Activated CD4-positive, alpha-beta T cell treated with anti-CD3 and anti-CD28 coated beads, Interleukin-2, amount 50 U/mL, for 24 hours (primary cell): ENCODE measurements around the gene EVI5.

ENCODE experiments used
- DNase-seq, 2 donors: peaks; one replicate each; pipeline ENCODE4 v3.0.0-alpha.2; 2020; ENCODE audit warnings: low read depth in 1 of 2, low spot score in 1 of 2

Gene EVI5

DNA sequence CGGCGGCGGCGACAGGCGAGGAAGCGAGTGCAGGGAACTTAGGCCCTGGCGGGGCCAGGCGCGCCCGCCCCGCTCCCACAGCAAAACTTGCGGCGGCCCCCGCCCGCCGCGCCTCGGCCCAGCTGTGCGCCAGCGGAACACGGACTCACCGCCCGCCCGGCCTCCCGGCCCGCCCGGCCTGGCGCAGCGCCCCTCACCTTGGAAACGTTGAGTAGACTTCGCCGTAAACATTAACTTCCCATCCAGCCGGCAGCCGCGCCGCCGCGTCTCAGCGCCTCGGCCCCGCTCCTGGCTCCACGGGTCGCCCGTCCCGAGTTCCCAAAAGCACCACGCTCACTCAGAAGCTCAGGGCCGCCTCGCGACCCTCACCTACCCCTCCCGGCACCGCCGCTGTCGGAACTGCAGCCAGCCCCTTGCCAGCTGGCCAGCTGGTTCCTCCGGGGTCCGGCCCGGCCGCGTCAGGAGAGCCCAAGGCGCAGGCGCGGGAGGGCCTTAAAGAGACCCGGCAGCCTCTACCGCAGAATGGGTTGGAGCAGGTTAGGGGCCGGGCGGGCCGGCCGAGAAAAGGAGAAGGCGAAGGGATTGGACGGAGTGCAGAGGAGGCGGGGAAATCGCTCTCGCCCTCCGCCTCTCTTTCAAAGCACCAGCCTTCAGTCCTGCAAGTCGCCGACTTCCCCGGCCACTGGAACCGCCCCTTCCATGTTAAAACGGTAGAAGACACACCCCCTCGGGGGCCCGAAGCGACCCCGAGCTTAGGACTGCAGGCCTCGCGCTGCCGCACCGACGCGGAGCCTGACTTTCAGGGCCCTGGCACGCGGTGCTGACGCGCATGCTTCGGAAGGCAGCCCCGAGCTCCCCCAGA, at the start of gene EVI5:
Gene EVI5 (minus strand): TSS at position 470 of the 862 bp plus-strand sequence. CDS start 48,562 bp downstream, outside the sequence.
- peak; percentile 33 to 65 for DNase-seq

DNA sequence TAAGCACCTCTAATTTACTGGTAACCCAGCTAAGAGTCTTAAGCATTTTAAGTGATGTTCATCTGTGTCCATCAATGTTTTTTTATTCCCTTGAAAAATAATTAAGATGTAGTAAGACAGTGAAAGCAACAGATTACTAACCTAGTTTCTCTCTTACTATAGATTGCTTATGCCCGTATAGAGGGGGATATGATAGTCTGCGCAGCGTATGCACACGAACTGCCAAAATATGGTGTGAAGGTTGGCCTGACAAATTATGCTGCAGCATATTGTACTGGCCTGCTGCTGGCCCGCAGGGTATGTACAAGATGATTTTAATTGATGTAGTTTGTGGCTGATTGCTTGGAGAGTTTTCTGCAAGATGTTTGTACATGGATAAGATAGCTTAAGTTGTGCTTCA, 49.7 kb upstream of the EVI5 start:
- DNase-seq = no peak

DNA sequence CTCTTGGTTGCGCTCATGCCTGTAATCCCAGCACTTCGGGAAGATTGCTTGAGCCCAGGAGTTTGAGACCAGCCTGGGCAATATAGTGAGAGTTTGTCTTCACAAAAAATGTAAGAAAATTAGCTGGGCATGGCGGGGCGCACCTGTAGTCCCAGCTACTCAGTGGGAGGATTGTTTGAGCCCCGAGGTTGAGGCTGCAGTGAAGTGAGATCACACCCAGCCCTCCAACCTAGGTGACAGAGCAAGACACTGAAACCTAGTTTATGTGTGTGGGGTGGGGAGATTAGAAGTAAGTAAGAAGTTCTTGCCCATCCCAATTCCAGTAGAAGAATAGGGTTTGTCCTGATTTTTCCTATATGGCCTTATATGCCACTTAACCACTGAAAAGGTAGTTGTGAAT, 48.9 kb upstream of the EVI5 start:
- DNase-seq = no peak

DNA sequence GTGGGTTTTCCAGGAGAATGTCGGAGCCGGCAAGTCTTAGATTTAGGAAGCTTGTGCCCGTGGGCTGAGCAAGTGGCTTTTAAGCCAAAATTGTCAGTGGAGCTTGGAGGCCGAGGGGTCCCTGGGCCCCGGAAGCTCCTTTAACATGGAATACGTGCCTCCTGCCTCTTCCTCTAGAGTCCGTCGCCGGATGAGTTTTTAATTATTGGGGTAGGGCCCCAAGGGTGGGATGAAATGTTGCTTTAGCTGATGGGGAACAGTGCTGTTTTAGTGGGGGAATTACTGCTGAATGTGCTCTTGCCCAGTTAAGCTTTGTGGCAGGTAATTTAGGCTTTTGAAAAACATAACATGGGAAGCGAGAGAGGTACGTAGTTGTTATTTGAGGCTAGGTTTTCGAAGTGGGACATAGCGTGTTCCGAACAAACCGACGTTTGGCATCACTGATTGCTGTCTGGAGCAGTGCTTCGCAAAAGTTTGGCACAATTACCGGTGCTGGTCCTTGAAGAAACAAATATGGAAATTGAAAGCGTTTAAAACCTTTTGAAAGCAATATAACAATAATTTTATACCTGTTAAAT, 47.7 kb upstream of the EVI5 start:
- no peak for DNase-seq

DNA sequence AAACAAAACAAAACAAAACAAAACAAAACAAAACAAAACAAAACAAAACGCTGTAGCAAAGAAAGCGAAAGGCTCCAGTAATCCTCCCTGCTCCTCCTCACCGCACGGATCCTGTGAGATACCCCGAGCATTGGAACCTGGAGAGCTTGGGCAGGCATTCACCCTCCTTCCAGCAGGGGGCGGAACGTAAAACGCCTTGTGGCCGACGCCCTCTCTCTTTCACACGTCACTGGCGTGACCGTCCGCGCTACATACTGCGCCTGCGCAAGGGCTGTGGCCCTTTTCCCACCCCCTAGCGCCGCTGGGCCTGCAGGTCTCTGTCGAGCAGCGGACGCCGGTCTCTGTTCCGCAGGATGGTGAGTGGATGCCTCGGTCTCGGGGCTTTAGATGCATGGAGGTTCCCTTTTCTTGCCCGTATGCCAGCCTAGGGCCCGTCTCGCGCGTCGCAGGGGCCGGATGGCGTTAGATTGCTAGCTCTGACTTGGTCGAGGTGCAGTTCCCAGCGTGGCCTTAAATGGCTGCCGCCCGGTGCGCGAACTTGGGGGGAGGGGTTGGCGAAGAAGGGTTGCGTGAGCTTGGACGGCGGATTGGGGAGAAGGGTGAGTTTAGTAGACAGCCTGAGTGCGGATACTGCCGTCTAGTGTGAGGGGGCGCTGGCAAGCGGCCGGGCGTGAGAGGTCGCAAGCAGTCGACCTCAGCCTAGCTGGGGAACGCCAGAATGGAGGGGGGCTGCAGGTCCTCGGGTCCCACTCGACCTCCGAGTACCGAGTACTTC, 47.0 kb upstream of the EVI5 start, which contains the start of gene RPL5:
Gene RPL5 (plus strand): TSS at position 279 of the 775 bp plus-strand sequence. CDS start 75 bp downstream, at position 354.
- peak; percentile 96 to 97 for DNase-seq

GRCh38 chr1:92831368-92831761, 46.5 kb upstream of the EVI5 start:
- no peak for DNase-seq

DNA sequence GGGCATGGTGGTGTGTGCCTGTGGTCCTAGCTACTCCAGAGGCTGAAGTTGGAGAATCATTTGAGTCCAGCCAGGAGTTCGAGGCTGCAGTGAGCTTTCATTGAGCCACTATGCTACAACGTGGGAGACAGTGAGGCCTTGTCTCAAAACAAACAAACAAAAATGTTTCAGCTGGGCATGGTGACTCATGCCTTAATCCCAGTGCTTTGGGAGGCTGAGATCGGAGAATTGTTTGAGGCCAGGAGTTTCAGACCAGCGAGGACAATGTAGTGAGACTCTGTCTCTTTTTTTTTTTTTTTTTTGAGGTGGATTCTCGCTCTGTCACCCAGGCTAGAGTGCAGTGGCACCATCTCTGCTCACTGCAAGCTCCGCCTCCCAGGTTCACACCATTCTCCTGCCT, 41.9 kb upstream of the EVI5 start:
- DNase-seq = no peak

- no peak for DNase-seq
Observed at GRCh38 chr1:92822879-92823278, 38.0 kb upstream of the EVI5 start.

GRCh38 chr1:92820551-92820950, 35.6 kb upstream of the EVI5 start:
- no peak for DNase-seq

GRCh38 chr1:92820024-92820423, 35.1 kb upstream of the EVI5 start:
- DNase-seq = no peak

DNA sequence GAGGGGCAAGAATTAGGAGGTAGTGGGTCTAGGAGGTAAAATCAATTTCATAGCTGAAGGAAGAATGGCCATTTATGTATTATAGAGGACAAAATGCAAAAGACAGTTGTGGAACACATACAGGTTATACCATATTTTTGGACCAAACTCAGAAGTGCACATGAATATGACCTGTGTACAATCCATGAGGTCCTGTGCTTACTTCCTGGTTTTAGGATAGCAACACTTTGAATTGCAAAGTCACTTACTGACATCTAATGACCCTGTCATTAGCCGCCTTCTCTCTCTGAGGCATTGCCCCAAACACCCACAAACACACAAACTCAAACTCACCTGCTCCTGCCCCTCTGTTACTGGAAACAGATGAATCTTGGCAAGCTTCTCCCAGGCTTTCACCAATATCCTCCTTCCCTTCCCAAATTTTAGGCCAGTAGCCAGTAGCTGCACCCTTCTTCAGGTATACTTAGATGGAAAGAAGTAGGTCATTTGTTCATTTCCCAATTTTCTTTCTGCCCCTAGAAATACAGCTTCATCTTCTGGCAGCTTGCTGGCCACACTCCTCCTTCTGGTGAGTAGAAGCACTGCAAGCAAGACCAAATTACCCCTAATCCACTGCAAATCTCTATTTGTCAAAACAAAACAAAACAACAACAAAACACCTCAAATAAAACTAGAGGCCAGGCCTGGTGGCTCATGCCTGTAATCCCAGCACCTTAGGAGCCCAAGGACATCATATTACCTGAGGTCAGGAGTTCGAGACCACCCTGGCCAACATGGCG, 33.3 kb upstream of the EVI5 start:
- no peak for DNase-seq

GRCh38 chr1:92817137-92817697, 32.3 kb upstream of the EVI5 start:
- DNase-seq = no peak

DNA sequence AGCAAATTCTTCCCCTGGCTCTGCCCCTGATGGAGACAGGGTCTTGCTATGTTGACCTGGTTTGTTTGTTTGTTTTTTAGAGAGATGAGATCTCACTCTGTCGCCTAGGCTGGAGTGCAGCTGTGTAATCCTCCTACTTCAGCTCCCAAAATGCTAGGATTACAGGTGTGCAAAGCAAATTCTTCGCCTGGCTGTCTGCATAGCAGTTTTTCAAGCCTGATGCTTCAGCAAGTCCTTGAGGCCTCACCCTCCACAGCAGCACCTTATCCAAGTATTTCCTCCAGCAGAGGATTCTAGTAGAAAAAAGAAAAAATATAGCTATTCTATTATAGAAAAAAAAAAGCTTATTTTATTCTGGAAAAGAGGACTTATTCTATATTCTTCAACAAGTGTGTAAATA, 31.8 kb upstream of the EVI5 start:
- no peak for DNase-seq

GRCh38 chr1:92808381-92808780, 23.5 kb upstream of the EVI5 start:
- no peak for DNase-seq

- no peak for DNase-seq
Observed at GRCh38 chr1:92805216-92805615, 20.3 kb upstream of the EVI5 start.

- no peak for DNase-seq
Observed at GRCh38 chr1:92804721-92805201, 19.9 kb upstream of the EVI5 start.

GRCh38 chr1:92803140-92803887, 18.4 kb upstream of the EVI5 start:
- DNase-seq = no peak

DNA sequence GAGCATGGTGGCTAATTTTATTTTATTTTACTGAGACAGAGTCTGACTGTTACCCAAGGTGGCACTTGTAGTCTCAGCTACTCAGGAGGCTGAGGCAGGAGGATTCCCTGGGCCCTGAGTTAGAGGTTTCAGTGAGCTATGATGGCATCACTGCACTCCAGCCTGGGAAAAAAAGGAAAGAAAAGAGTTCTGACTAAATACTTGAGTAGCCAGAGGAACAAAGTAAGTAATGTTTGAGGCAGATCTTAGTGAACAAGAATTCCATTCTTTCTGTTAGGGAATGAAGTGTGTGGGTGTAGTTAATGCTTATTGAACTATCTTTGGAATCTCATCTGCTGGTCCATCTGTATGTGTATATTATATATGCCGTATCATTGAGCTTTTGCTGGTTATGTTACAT, 13.1 kb upstream of the EVI5 start:
- DNase-seq = no peak

DNA sequence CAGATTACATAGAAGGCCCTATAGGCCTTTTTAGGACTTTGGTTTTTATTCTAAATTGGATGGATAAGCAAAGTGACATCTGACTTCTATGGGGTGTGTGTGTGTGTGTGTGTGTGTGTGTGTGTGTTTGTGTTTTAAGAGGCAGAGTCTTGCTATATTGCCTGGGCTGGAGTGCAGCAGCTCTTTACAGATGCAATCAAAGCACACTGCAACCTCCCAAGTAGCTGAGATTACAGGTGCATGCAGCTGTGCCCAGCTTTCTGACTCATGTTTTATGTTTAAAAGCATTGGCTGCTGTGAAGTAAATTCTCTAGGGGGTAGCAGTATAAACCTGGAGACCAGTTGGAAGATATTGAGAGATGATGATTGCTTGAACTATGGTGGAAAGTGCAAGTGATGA, 12.4 kb upstream of the EVI5 start:
- no peak for DNase-seq

- DNase-seq = no peak
Observed at GRCh38 chr1:92795166-92795565, 10.3 kb upstream of the EVI5 start.
